ENCODE measurements around the gene RUBCNL.

Gene RUBCNL

GRCh38 chr13:46340631-46341111 is 46.4 kb downstream of the RUBCNL start:
- DNase-seq (ENCODE audit: low spot score): no peak

- no peak for DNase-seq (ENCODE audit: low spot score)
Measured at GRCh38 chr13:46340011-46340410, 47.0 kb downstream of the RUBCNL start.

GRCh38 chr13:46339035-46339666 is 47.9 kb downstream of the RUBCNL start:
- no peak for DNase-seq (ENCODE audit: low spot score)

GRCh38 chr13:46337700-46338099 is 49.4 kb downstream of the RUBCNL start:
- DNase-seq (ENCODE audit: low spot score): no peak

- no peak for DNase-seq (ENCODE audit: low spot score)
Measured at GRCh38 chr13:46334035-46334822, 52.8 kb downstream of the RUBCNL start.

GRCh38 chr13:46332772-46333171 is 54.3 kb downstream of the RUBCNL start:
- no peak for DNase-seq (ENCODE audit: low spot score)

- DNase-seq (ENCODE audit: low spot score): no peak
Measured at GRCh38 chr13:46329624-46330023, 57.4 kb downstream of the RUBCNL start.

- DNase-seq (ENCODE audit: low spot score): no peak
Measured at GRCh38 chr13:46327246-46327645, 59.8 kb downstream of the RUBCNL start.

- no peak for DNase-seq (ENCODE audit: low spot score)
Measured at GRCh38 chr13:46324976-46325375, 62.1 kb downstream of the RUBCNL start.

GRCh38 chr13:46321494-46322225 is 65.4 kb downstream of the RUBCNL start:
- DNase-seq (ENCODE audit: low spot score): peak; percentile 74

- DNase-seq (ENCODE audit: low spot score): no peak
Measured at GRCh38 chr13:46320821-46321220, 66.2 kb downstream of the RUBCNL start.

GRCh38 chr13:46320406-46320805 is 66.6 kb downstream of the RUBCNL start:
- no peak for DNase-seq (ENCODE audit: low spot score)

GRCh38 chr13:46318986-46319385 is 68.1 kb downstream of the RUBCNL start:
- DNase-seq (ENCODE audit: low spot score): no peak

- no peak for DNase-seq (ENCODE audit: low spot score)
Measured at GRCh38 chr13:46317120-46317519, 69.9 kb downstream of the RUBCNL start.

GRCh38 chr13:46315491-46316075 is 71.5 kb downstream of the RUBCNL start:
- DNase-seq (ENCODE audit: low spot score): no peak

- DNase-seq (ENCODE audit: low spot score): no peak
Measured at GRCh38 chr13:46315036-46315435, 72.0 kb downstream of the RUBCNL start.

- no peak for DNase-seq (ENCODE audit: low spot score)
Measured at GRCh38 chr13:46314587-46314986, 72.5 kb downstream of the RUBCNL start.

- DNase-seq (ENCODE audit: low spot score): no peak
Measured at GRCh38 chr13:46313432-46314257, 73.4 kb downstream of the RUBCNL start.

GRCh38 chr13:46313024-46313423 is 74.0 kb downstream of the RUBCNL start:
- DNase-seq (ENCODE audit: low spot score): no peak

GRCh38 chr13:46311217-46311616 is 75.8 kb downstream of the RUBCNL start:
- DNase-seq (ENCODE audit: low spot score): no peak

GRCh38 chr13:46310066-46310465 is 77.0 kb downstream of the RUBCNL start:
- DNase-seq (ENCODE audit: low spot score): no peak

GRCh38 chr13:46307554-46307953 is 79.5 kb downstream of the RUBCNL start:
- DNase-seq (ENCODE audit: low spot score): no peak
